Smooth muscle cell of the brain vasculature (primary cell): ENCODE measurements around the gene RAB7B.

Experiments
- DNase-seq: peaks from one replicate; pipeline ENCODE4 v3.0.0-alpha.2; 2012; ENCODE audit warnings: low read depth, low spot score

The RAB7B gene

DNA sequence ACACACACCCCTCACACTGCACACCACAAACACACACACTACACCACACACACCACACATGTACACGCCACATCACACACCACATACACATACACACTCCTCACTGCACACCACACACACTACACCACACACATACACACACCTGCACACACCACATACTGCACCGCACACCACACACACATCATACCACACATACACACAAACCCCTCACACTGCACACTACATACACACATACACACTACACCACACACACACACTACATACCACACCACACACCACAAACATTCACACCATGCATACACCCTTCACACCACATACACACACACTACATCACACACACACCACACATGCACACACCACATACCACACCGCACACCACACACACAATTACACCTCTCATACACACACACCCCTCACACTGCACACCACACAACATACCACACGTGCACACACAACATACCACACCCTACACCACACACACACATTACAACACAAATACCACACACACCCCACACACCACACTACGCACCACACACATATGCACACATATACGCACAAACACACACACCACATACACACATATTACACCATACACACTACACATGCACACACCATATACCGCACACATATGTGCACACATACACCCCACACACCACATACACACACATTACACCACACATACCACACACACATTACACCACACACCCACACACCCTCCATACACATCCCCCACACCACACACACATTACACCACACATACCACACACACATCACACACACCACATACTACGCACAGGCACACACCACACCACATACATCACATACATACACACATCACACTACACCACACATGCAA lies 29.6 kb downstream of the RAB7B start:
- DNase-seq, result no peak

DNA sequence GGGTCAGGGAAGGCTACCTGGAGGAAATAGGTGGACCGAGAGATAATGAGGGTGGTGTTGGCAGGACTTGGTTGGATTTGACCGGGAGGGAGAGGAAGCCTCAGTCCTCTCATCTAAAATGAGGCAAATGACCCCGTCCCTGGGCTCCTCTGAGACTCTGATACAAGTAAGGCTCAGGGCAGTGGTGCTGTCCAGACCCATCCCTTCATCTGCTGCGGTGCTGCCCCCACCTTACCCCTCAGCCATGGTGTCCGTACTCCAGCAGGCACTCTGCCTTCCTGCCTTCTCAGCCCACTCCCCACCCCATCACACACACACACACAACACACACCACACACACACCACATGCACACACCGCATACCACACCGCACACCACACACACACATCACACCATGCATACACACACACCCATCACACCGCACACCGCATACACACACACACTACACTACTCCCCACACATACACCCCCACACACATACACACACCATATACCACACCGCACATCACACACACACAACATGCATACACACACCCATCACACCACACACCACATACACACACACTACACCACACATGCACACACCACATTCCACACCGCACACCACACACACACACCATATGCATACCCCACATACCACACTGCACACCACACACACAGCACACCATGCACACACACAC lies 30.6 kb downstream of the RAB7B start:
- DNase-seq, result no peak

DNA sequence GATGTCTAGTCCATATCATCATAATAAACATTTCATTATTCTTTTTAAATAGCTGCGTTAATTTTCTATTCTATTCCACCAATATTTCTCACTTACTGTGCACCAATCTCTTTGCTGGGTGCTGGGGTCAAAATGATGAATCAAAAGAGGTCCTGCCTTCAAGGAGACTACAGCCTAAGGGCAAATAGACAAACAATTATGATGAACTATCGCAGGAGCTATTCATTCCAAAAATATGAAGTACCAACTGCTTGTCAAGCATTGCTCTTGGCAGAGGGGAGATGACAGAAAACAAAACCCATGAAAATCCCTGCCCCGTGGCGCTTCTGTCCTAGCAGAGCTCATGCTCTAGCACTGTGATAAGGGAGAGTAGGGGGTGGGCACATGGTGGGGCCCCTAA lies 31.1 kb downstream of the RAB7B start:
- no peak for DNase-seq

DNA sequence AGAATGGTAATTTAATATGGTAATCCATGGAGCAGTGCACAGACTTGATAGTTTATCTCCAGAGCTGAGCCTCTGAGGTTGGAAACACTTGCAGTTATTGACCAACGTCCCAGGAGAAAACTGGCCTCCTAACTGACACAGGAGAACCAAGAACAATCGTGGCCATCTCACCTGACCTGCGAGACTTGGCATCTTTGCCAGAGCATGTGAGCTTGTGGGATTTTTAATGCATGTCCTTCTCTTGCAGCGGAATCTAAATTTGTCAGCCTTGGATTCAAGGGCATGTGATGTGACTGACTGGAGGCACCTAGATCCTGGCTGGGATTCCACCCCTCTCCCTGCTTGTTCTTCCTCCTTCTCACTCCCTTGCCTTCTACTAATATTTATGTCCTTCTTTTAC lies 32.1 kb downstream of the RAB7B start:
- no peak for DNase-seq

DNA sequence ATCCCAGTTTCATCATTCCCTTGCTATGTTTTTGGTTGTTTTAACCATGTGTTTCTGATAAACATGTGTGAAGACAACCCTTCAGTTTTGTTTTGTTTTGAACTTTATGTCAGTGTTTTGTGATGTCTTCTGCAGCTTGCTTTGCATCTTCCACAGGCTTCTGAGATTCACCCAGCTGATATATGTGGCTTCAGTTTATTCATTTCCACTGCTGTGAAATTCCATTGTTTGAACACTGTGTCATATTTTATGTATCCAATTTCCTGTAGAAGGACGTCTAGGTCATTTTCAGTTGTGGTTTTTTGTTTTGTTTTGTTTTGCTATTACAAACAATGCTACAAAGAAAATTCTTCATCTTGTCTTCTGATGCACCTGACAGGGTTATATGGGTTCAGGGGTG lies 32.7 kb downstream of the RAB7B start:
- no peak for DNase-seq

DNA sequence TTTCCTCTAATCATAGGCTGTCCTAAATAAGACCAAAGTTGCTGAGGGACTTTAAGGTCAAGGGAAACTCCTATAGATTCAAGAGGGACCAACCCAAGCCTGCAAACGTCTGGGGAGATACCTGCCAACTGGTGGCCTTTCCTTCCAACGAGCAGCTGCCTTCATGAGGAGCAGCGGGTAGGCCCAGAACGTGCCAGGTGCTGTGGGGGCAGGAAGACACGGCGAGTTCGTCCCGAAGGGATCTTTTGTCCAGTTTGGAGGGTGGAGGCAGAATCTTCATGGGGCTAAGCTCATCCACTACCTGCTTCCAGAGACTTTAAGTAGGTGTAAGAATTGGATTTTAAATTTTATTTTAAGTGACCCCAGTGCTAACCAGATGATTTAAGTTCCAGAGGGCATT lies 34.0 kb downstream of the RAB7B start:
- DNase-seq, result no peak

DNA sequence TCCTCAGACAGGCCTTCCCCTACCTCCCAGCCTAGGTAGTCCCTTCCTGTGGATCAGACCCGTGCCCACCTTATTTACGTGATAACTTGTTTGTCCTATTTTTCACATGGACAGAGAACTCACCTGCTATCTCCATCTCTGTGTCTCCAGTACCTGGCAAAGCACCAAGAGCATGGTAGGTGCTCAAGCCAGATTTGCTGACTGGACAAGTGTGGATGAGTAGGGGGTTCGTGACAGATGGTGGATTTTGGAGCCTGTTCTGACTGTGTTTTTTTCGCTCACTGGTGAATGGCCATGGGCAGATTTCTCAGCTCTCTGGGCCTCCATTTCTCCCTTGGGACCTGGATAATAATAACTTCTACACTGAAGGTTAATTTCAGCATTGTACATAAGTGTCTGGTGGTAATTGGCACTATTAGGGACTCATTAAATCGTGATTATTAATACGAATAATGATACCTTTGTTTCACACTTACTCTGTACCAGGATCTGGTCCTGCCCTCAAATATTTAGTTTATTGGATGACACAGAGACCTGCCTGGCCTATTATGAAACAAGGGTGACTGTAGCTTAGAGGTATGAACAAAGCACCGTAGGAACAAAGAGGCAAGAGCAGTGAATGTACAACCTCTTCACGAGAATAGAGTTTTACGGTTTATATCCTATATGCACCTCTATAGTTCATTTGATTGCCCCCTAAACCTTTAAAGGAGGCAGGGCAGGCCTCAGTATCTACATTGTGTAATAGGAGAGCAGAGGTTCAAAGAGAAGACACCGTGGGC lies 35.5 kb downstream of the RAB7B start:
- no peak for DNase-seq

DNA sequence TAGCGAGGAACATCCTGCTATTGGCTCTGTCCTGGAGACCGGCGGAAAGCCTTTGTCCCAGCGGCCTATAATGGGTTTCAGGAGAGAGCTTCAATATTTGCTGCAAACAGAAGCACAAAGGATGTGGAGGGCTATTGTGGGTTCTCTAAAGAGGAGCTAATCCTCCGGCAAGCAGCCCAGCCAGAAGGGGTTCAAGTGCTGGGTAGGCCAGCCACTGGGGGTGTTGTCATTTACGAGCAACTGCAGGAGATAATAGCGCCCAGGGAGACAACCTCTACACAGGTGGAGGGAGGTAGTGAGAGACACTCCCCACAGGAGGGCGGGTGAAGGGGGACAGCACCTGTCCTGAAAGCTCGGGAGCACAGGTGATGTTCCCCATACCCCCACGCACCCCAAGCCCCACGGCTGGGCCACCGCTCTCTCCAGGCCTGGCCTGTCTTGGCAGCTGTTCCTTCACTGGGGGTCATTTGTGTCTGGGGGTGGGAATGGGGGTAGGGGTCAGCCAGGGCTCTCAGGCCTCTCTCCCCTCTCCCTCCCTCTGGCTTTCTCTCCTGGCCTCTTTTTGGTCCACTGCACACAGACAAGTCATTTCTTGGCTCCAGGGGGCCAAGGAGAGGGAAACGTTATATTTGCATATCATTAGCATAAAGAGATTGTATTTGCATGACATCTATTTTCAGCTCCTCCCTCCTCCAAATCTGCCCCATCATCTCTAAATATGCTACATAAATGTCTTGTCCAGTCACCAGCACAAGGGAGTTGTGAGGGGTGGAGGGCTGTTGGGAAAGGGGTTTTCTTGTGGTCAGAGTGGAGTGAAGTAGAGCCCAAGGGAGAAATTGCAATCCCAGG lies 37.9 kb downstream of the RAB7B start:
- no peak for DNase-seq

DNA sequence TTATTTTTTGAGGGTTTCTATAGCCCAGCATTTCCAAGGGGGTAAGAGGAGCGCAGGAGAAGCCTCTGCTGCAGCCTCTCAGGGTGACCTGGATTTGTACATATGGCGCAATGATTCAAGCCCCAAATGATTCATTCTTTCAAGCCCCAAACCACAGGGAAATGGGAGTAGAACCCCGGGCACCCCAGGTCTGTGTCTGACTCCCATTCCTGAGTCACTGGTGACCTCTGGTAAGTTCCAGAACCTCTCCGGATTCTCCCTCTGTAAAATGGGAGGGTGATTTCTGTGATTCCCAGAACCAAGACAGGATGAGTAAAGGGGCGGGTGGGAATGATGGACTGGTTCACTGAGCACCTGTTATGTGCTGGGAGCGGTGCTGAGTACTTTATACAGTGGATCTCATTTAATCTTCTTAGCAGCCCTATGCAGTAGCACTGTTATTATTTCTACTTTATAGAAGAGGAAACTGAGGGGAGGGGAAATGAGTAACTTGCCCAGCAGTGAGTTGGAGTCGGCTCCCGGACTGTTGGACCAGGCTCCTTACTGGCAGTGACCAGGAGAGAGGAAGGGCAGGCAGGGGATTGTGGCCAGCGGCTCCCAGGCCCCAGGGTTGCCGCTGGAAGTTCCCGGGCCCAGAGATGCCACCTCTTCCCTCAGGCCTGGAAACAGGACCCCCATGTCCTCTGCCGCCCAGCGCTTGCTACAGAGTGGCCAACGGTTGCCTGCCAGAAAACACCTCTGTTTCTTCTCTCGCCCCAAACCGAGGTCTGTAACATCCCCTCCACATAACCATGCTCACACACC lies 39.6 kb downstream of the RAB7B start:
- no peak for DNase-seq

DNA sequence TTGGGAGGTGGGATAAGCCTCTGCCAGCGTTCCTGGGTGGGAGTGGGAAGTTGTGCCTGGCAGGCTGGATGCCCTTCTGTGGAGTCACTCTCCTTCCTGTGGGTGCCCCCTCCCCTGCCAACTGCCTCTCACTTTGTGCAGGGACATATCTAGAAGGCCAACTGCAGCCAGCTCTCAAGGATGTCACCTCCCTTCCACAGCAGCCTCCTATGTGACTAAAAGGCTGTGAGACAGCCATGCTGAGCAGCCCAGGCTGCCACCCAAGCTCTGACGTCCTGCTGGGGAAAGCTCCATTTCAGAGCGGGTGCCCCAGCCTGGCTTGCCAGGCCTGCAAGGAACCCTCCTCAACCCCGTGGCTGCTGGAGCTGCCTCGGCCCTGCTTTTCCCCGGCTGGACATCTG lies 40.4 kb downstream of the RAB7B start:
- no peak for DNase-seq

DNA sequence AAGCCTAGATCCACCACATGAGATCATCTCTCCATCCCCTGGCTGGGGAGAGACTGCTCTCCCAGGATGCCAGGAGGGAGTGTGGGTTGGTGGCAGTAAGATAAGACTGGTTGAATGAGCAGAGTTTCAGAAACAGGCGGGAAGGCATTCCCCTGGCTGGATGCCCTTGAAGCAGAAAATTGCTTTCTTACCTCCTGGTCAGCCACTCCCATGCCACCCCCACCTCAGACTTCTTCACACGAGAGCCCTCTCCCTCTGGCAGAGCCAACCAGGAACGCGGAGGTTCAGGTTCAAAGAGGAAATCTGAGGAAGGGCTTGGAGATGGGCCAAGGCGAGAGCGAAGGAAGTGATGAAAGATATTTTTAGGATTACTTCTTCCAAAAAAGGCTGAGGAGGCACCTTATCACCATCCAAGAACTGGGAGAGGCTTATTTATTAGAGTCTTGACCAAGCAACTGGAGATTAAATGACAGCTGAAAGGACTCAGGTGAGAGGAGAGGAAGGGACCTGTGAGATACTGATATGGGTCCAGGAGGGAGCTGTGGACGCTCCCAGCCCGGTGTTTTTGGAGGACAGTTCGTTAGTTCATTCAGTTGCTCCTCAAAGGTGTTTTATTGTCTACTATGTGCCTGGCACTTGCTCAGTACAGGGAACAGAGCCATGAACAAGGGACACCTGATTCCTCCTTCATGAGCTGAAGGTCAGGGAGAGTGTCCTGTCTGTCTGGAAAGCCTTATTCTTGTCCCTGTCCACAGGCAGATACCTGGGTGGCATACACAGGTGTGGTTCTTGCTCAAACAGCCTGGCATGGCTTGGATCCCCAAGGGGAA lies 41.0 kb downstream of the RAB7B start:
- no peak for DNase-seq

DNA sequence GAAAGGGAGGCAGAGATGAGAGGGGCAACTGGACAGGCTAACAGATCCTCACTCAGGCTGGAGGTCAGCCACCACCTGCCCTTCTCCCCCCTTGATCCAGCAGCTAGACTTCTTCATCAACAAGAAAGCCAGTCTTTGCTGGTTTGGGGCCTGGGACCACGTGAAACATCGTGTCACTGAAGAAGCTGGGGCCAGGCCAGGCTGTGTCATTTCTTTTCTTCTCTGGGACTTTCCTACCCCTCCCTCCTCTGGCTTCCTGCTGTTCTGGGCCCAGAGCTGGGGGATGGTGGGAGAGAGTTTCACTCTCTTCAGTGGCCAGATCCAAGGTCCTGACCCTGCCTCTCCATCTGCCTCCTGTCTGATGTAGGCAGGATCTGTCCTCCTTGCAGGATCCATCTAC lies 41.8 kb downstream of the RAB7B start:
- DNase-seq, result no peak

DNA sequence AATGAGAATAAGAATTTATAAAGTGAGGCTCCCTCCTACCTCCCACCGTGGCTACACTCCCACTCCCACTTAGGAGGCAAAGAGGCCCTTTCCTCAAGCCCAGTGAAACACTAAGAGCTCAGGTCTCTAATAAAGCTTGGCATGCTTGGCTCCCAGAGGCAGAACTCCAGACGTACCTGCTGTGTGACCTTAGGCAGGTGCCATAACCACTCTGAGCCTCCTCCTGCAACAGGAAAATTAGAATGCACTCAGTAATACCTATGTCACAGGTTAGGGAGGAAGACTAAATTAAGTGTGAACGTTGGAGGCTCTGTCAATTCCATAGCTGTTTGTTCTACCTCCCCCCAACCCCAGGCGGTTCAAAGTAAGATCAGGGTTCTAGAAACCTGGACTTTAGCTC lies 43.4 kb downstream of the RAB7B start:
- no peak for DNase-seq

DNA sequence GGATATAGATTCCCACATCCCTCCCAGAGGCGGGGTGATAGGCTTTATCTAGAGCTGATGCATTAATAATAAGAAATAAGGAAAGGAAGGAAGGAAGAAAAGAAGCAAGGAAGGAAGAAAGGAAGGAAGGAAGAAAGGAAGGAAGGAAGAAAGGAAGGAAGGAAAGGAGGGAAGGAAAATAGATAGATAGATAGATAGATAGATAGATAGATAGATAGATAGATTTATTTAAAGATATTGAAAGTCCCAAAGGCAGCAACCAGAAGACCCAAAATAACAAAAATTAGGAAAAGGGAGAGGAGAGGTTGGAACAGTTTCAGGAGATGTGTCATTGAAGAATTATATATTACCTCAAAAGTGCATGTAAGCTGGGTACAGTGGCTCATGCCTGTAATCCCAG lies 47.7 kb downstream of the RAB7B start:
- DNase-seq, result no peak

DNA sequence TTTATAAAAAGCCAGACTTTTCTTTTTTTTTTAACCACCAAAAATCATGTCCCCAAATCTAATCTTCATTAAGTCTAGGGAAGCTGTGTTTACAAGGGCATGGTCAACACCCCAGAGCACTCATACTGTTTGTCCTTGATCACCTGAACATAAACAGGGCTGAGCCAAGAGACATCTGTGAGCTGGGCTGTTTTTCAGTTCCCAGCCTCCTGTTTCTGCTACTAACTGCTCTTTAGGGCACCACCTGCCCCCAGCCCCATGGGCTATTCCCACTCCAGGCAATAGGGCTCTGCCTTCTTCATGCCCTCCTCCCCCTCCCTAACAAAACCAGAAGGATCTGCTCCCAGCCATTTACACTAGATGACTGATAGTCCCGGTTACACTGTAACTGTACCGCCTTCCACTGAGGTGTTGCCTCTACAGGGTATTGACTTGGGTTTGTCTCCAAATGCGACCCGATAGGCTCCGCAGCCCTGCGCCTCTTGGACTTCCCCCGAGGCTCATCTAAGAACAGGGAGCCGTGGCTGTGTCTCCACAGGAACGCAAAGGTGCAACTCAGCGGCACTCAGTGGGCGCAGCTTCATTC lies 48.3 kb downstream of the RAB7B start:
- DNase-seq, result no peak

DNA sequence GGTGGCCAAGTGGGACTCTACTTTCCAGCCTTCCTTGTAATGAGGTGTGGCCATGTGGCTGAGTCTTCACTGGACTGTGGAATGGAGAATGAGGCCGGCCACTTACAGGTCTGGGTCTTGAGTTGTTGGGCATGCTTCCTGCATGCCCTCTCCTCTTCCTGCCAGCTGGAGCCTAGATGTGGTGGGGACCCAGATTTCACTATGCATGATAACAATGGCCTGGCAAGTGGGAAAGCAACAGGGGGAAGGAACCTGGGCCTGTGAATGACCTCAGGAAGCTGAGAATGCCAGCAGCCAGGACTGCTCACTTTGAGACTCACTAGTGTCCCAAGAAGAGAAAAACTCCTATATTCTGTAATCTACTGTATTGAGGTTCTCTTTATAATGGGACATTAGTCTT lies 51.4 kb downstream of the RAB7B start:
- DNase-seq, result no peak

DNA sequence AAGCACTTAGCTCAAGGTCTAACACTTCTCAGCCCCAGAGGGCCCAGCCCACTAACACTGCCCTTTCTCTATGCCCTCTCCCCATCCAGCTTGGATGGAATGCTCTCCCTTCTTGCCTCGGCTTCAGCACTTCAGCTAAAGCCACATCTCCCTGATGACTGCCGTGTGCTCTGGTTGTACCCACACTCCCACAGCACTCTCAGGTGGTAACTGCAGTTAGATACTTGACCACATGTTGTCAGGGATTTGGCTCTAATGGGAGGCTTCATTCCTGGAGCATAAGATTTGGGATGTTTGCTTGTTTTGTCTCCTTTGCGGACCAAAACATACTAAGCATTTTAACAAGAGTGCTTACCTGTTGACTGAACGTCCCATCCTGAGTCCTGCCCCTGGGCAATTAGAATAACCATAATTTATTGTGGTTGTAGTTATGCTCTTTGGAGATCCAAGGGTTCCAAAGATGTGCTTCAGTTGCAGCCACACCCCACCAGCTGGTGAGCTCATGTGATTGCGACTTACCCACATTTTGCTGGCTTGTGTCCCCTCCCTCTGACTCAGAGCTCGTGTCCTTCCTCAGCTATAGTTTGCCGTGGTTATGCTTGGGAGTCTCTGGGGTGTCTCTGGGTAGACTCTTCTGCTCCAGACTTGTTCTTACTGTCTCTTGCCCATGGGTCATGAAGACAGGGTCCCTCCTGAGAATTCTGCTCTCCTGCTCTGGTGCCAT lies 52.2 kb downstream of the RAB7B start:
- no peak for DNase-seq

DNA sequence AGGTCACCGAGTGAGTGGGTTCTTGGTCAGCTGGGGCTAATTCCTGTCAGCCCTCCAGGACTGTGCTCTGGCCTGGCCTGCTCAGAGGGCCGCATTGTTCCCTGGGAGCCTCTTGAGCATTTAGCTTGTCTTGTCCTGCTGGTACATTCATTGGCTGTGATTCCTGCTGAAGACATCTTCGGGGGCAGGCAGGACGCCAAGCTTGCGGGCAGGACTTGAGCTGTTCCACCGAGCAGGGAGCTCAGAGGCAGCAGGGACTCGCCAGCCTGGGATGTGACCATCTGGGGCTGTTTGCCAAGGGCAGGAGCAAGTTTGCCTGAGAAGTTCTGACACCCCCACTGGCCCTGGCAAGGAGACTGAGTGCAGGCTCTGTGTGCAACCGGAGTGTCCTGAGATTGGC lies 52.9 kb downstream of the RAB7B start:
- DNase-seq, result no peak

DNA sequence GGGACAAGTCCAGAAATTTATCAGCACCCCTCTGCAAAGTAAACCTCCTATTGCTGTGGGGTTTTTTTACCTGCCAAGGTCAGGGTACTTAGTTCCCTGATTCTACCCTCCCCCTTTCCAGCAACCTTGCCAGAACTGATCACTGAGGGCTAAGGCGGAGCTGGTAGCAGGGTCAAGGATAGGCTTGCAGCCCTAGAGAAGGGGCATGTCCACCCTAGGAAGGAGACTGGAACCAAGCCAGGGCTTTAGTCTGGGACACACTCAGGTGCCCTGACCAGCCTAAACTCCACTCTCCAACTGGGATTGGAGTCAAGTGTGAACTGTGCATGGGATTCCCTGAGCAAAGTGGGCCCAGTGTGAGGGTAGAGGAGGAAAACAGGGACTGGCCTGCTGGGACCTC lies 53.4 kb downstream of the RAB7B start:
- no peak for DNase-seq
